Neuronal stem cell (in vitro differentiated cells): ENCODE measurements around the gene RBM20.

ENCODE experiments used
- DNase-seq: peaks from one replicate; pipeline ENCODE4 v3.0.0-alpha.2; 2013; ENCODE audit warnings: low spot score
- H2AFZ ChIP-seq: one replicate; pipeline ENCODE4 v1.6.1; 2013; ENCODE audit warnings: mild to moderate bottlenecking, low read length, inconsistent platforms
- H2AK5ac ChIP-seq: 2 replicates; pipeline ENCODE4 v1.6.1; 2013; ENCODE audit warnings: low read depth, mild to moderate bottlenecking, inconsistent platforms, low read length, moderate library complexity, mixed read lengths
- H2BK120ac ChIP-seq: 2 replicates; pipeline ENCODE4 v1.6.1; 2013; ENCODE audit warnings: low read depth, mild to moderate bottlenecking, inconsistent platforms, low read length, moderate library complexity, mixed read lengths
- H2BK12ac ChIP-seq: one replicate; pipeline ENCODE4 v1.6.1; 2013; ENCODE audit warnings: low read length, inconsistent platforms
- H2BK15ac ChIP-seq: 2 replicates; pipeline ENCODE4 v1.6.1; 2013; ENCODE audit warnings: mild to moderate bottlenecking, low read length, inconsistent platforms, mixed read lengths
- H2BK5ac ChIP-seq: one replicate; pipeline ENCODE4 v1.6.1; 2013; ENCODE audit warnings: inconsistent platforms, mild to moderate bottlenecking, low read length, moderate library complexity
- H3K14ac ChIP-seq: one replicate; pipeline ENCODE4 v1.6.1; 2013; ENCODE audit warnings: low read length, inconsistent platforms
- H3K18ac ChIP-seq: 2 replicates; pipeline ENCODE4 v1.6.1; 2013; ENCODE audit warnings: low read length, inconsistent platforms
- H3K23ac ChIP-seq: 2 replicates; pipeline ENCODE4 v1.6.1; 2013; ENCODE audit warnings: low read depth, mild to moderate bottlenecking, mixed read lengths, low read length, inconsistent platforms; ENCODE audit not compliant: poor library complexity
- H3K27ac ChIP-seq: replicated peaks from 3 replicates; pipeline ENCODE4 v1.5.1; 2013; ENCODE audit warnings: low read length, inconsistent platforms
- H3K27me3 ChIP-seq, 3 experiments: 2 replicates each; pipeline ENCODE4 v1.6.1; 2013; ENCODE audit warnings: low read length in 3 of 3, mild to moderate bottlenecking in 2 of 3, inconsistent platforms in 1 of 3, low read depth in 1 of 3, mixed read lengths in 1 of 3, moderate library complexity in 1 of 3; ENCODE audit not compliant: control insufficient read depth in 3 of 3, insufficient read depth in 3 of 3
- H3K36me3 ChIP-seq, 2 donors: replicated peaks in 1 of 2; 2 replicates each; pipeline ENCODE4 v1.6.1; 2013; ENCODE audit warnings: low read length in 2 of 2; ENCODE audit not compliant: control insufficient read depth in 2 of 2, insufficient read depth in 2 of 2
- H3K4ac ChIP-seq: 2 replicates; pipeline ENCODE4 v1.6.1; 2013; ENCODE audit warnings: inconsistent platforms, mild to moderate bottlenecking, low read length, moderate library complexity
- H3K4me1 ChIP-seq, 2 donors: 1 replicate in 1 of 2; 2 replicates in 1 of 2; pipeline ENCODE4 v1.6.1; 2013; ENCODE audit warnings: low read length in 2 of 2, low read depth in 1 of 2; ENCODE audit not compliant: control insufficient read depth in 2 of 2, insufficient read depth in 1 of 2
- H3K4me2 ChIP-seq: one replicate; pipeline ENCODE4 v1.6.1; 2013; ENCODE audit warnings: mild to moderate bottlenecking, low read length, inconsistent platforms; ENCODE audit not compliant: insufficient read depth, poor library complexity, severe bottlenecking
- H3K4me3 ChIP-seq, 2 donors: 2 replicates each; pipeline ENCODE4 v1.5.1; 2013; ENCODE audit warnings: low read length in 2 of 2, mild to moderate bottlenecking in 2 of 2, inconsistent platforms in 1 of 2, moderate library complexity in 1 of 2
- H3K79me1 ChIP-seq: one replicate; pipeline ENCODE4 v1.6.1; 2013; ENCODE audit warnings: low read depth, mild to moderate bottlenecking, inconsistent platforms, low read length, moderate library complexity
- H3K9ac ChIP-seq: one replicate; pipeline ENCODE4 v1.6.1; 2013; ENCODE audit warnings: mild to moderate bottlenecking, low read depth, low read length, inconsistent platforms; ENCODE audit not compliant: poor library complexity
- H3K9me3 ChIP-seq, 2 donors: replicated peaks in 1 of 2; 2 replicates each; pipeline versions ENCODE3 to v1.6.1; 2013; ENCODE audit warnings: low read length in 2 of 2, mild to moderate bottlenecking in 2 of 2, inconsistent platforms in 1 of 2, low read depth in 1 of 2, mixed read lengths in 1 of 2, moderate library complexity in 1 of 2; ENCODE audit not compliant: control insufficient read depth in 2 of 2, insufficient read depth in 1 of 2
- H4K8ac ChIP-seq: one replicate; pipeline ENCODE4 v1.6.1; 2013; ENCODE audit warnings: low read depth, mild to moderate bottlenecking, inconsistent platforms, low read length, moderate library complexity
- H4K91ac ChIP-seq: one replicate; pipeline ENCODE4 v1.6.1; 2013; ENCODE audit warnings: low read length, low read depth, mild to moderate bottlenecking, inconsistent platforms; ENCODE audit not compliant: poor library complexity
- WGBS, 2 donors: extraction: QIAGEN DNeasy Blood & Tissue Kit; methylation state at CpG; one replicate each; pipeline ENCODE4 v1.1.7; 2013; ENCODE audit warnings: missing lambda C conversion rate in 2 of 2, mixed read lengths in 1 of 2; ENCODE audit not compliant: insufficient read length in 2 of 2, insufficient replicate concordance in 1 of 2; ENCODE audit errors: extremely low coverage in 2 of 2; 5-methylcytosine and 5-hydroxymethylcytosine counted together

Gene RBM20

DNA sequence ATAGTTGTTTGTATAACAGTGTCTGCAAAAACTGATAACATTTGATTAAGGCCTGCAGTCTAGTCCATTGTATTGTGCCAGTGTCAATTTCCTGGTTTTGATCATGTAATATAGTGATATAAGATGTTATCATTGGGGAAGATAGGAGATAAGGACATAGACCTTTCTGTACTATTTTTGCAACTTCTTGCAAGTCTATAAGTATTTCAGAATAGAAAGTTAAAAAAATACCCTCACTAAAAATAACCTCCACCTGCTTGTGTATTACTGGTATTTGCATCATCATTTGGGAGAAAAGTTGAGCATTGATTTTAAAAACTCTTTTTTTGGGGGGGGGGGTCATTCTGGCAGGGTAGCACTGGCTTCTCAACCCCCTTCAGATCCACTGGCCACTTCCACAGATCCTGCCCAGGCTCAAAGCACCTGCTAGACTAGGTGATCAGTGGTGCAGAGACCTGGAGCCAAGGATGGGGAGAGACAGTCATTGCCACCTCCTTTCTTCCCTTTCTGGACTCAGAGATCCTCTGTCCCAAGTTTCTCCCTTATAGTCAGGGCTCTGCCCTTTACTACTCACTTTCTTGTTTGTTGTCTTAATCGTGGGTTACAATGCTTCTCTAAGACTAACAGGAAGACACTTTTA lies 103.0 kb downstream of the RBM20 start:
- Histone ChIP-seq H2BK5ac (no peak overlapping the region), H2BK120ac (no peak overlapping the region), H3K36me3 (no peaks in the 10 kb centered on the region), H4K8ac (no peak overlapping the region), H3K79me1 (no peaks in the 10 kb centered on the region), H4K91ac (no peak overlapping the region), H3K18ac (no peak overlapping the region), H3K4me1 (no peaks in the 10 kb centered on the region), H2AFZ (no peak overlapping the region), H3K9ac (no peak overlapping the region), H2BK12ac (no peak overlapping the region), H3K4me3 (no peak overlapping the region), H3K23ac (no peak overlapping the region), H3K27ac (no peak overlapping the region), H3K14ac (no peak overlapping the region), H2BK15ac (no peak overlapping the region), H3K9me3 (peaks cover 0 to 4% of the 10 kb centered on the region in 2 donors), H3K4me2 (no peak overlapping the region), H3K27me3 (peaks cover 0 to 13% (median 0%) of the 10 kb centered on the region in 3 experiments), H2AK5ac (no peak overlapping the region), H3K4ac (no peak overlapping the region)
- WGBS, 2 donors, result no CpG with 5 or more reads among the region's 1 CpG
- no peak for DNase-seq

DNA sequence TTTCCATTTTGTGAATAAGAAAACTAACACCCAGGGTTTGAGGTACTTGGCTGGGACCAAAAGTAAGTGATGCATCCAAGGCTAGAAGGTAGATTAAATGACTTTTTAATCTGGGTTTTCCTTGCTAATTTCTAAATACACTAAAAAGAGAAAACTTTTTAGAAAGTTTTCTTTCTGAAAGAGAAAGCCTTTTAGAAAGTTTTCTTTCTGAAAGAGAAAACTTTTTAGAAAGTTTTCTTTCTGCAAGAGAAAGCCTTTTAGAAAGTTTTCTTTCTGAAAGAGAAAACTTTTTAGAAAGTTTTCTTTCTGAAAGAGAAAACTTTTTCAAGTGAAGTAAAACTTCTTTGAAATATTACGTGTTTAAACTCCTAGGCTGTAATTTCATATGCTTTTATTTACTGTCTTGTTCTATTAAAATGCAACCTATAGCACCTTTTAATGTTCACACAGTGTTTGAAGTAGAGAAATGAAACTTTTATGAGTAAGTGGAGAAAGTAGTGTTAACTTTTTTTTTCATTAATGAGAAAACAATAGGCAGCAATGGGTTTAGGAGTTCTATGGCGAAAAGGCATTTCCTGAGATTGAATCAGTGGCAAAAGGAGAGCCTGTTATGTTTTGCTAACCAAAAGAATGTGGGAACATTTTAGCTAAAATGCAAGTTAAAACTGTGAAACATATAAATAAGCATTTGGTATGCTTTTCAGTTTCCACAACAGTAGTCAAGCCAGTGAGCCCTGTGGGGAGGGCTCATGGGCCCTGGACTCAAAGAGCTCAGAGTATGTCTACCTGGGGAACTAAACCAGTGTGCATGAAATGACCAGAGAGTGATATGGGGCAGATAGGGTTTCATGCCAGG lies 103.7 kb downstream of the RBM20 start:
- no peak overlapping the region for H2BK15ac ChIP-seq
- no peak overlapping the region for H3K23ac ChIP-seq
- no peak overlapping the region for H3K14ac ChIP-seq
- no peak for DNase-seq
- H4K8ac ChIP-seq, result no peak overlapping the region
- H3K27ac ChIP-seq, result no peak overlapping the region
- H3K4ac ChIP-seq, result no peak overlapping the region
- no peak overlapping the region for H3K4me2 ChIP-seq
- no peak overlapping the region for H2BK5ac ChIP-seq
- H2AFZ ChIP-seq, result no peak overlapping the region
- no peak overlapping the region for H2BK120ac ChIP-seq
- H3K79me1 ChIP-seq, result no peaks in the 10 kb centered on the region
- H2BK12ac ChIP-seq, result no peak overlapping the region
- no peak overlapping the region for H3K4me3 ChIP-seq
- H3K27me3 ChIP-seq, result peaks cover 0 to 12% (median 0%) of the 10 kb centered on the region in 3 experiments
- no CpG with 5 or more reads among the region's 2 CpGs for WGBS, 2 donors
- H4K91ac ChIP-seq, result no peak overlapping the region
- H3K9ac ChIP-seq, result no peak overlapping the region
- H3K36me3 ChIP-seq, result no peaks in the 10 kb centered on the region
- no peaks in the 10 kb centered on the region for H3K4me1 ChIP-seq
- peaks cover 0 to 4% of the 10 kb centered on the region in 2 donors for H3K9me3 ChIP-seq
- no peak overlapping the region for H2AK5ac ChIP-seq
- H3K18ac ChIP-seq, result no peak overlapping the region

DNA sequence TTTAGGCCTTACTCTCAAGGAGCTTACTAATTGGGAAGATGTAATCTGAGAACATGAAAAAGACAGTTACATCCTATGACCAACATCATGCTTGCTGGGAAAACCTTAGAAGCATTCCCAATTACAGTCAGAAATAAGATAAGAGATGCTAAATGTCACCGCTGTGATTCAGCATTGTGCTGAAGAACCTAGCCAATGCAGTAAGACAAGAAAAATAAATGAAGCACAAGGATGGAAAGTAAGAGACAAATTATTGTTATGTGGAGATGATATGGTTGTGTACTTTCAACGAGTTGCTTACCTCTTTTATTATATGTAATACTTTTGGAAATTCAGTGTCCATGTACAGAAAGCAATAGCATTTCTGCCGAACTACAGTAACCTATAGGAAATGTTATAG lies 104.8 kb downstream of the RBM20 start:
- H3K79me1 ChIP-seq, result no peaks in the 10 kb centered on the region
- H2BK5ac ChIP-seq, result no peak overlapping the region
- peaks cover 0 to 12% (median 0%) of the 10 kb centered on the region in 3 experiments for H3K27me3 ChIP-seq
- DNase-seq, result no peak
- no peak overlapping the region for H3K9ac ChIP-seq
- no peak overlapping the region for H4K8ac ChIP-seq
- no peak overlapping the region for H3K23ac ChIP-seq
- H3K9me3 ChIP-seq, result peaks cover 0 to 4% of the 10 kb centered on the region in 2 donors
- H3K4ac ChIP-seq, result no peak overlapping the region
- no peak overlapping the region for H3K4me3 ChIP-seq
- no peak overlapping the region for H2AK5ac ChIP-seq
- H3K4me2 ChIP-seq, result no peak overlapping the region
- H3K4me1 ChIP-seq, result peaks cover 0 to 3% of the 10 kb centered on the region in 2 donors
- no peak overlapping the region for H2BK120ac ChIP-seq
- no peak overlapping the region for H3K14ac ChIP-seq
- H2AFZ ChIP-seq, result no peak overlapping the region
- no peak overlapping the region for H2BK12ac ChIP-seq
- no peaks in the 10 kb centered on the region for H3K36me3 ChIP-seq
- H2BK15ac ChIP-seq, result no peak overlapping the region
- H4K91ac ChIP-seq, result no peak overlapping the region
- WGBS, 2 donors, result no CpG with 5 or more reads among the region's 3 CpGs
- no peak overlapping the region for H3K18ac ChIP-seq
- no peak overlapping the region for H3K27ac ChIP-seq

DNA sequence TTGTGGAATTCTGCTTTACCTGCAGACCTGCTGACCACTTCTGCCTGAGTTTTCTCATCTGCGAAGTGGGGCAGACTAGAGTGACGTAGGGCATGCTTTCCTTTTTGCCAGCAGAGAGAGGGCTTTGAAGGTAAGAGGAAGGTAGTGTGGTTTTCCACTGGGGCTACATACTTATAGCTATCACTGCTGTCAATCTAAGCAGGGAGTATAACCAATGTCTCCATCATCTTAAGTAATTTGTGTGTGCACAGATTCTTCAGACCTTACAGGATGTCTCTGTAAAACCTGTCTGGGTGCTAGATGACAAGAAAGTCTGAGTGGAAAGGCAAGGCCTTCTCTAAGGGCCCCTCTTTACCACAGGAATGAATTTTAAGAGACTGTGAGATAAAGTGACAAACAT lies 106.8 kb downstream of the RBM20 start:
- Histone ChIP-seq H3K23ac (no peak overlapping the region), H2AK5ac (no peak overlapping the region), H4K91ac (no peak overlapping the region), H3K79me1 (no peaks in the 10 kb centered on the region), H3K4ac (no peak overlapping the region), H2AFZ (no peak overlapping the region), H2BK12ac (no peak overlapping the region), H3K27me3 (no peaks in the 10 kb centered on the region), H3K18ac (no peak overlapping the region), H2BK15ac (no peak overlapping the region), H3K4me1 (peaks cover 0 to 3% of the 10 kb centered on the region in 2 donors), H3K9me3 (peaks cover 0 to 4% of the 10 kb centered on the region in 2 donors), H2BK120ac (no peak overlapping the region), H3K36me3 (no peaks in the 10 kb centered on the region), H4K8ac (no peak overlapping the region), H3K4me2 (no peak overlapping the region), H3K27ac (no peak overlapping the region), H3K4me3 (no peak overlapping the region), H3K14ac (no peak overlapping the region), H2BK5ac (no peak overlapping the region), H3K9ac (no peak overlapping the region)
- no peak for DNase-seq
- no CpG with 5 or more reads among the region's 2 CpGs for WGBS, 2 donors
